Neural crest cell (in vitro differentiated cells): ENCODE data around the gene RABGAP1L. TPM values are rescaled to one million over a fixed set of nuclear protein-coding genes. Genes with fewer than 3 reads are reported as not detected.

Experiments
- DNase-seq: peaks from one replicate; pipeline ENCODE4 v3.0.0; 2021; ENCODE audit warnings: low read depth, mixed read lengths, low spot score
- H3K27ac Mint-ChIP-seq: one replicate; pipeline ENCODE4 v1.8.0; 2021; ENCODE audit warnings: mild to moderate bottlenecking, mixed read lengths; ENCODE audit not compliant: unreplicated experiment
- H3K27me3 Mint-ChIP-seq: 2 replicates; pipeline ENCODE4 v1.8.0; 2021; ENCODE audit warnings: low read depth, mild to moderate bottlenecking, mixed read lengths
- H3K36me3 Mint-ChIP-seq: 2 replicates; pipeline ENCODE4 v1.8.0; 2021; ENCODE audit warnings: low read depth, mild to moderate bottlenecking, mixed read lengths
- H3K4me1 Mint-ChIP-seq: 2 replicates; pipeline ENCODE4 v1.8.0; 2021; ENCODE audit warnings: mixed read lengths
- H3K4me3 Mint-ChIP-seq: one replicate; pipeline ENCODE4 v1.8.0; 2021; ENCODE audit warnings: mild to moderate bottlenecking, mixed read lengths
- H3K9me3 Mint-ChIP-seq: 2 replicates; pipeline ENCODE4 v1.8.0; 2021; ENCODE audit warnings: mixed read lengths
- CTCF ChIP-seq: fragments of 200-600 bp; sonication (generic); conservative IDR thresholded peaks from 2 replicates; pipeline ENCODE4 v1.5.0; 2021; ENCODE audit warnings: antibody characterized with exemption, mild to moderate bottlenecking
- total RNA-seq: library from RNA; stranded (reverse); gene quantifications from 2 replicates; pipeline ENCODE4 v1.2.1, GENCODE V29; 2021

RABGAP1L gene
- total RNA-seq, 1 donor from 2014 or later: 25.6 TPM

GRCh38 chr1:174966008-174966572 lies 806.8 kb downstream of the RABGAP1L start:
- no peaks in the 10 kb centered on the region for H3K9me3 Mint-ChIP-seq
- H3K27ac Mint-ChIP-seq: no peak overlapping the region
- H3K36me3 Mint-ChIP-seq: no peaks in the 10 kb centered on the region
- peaks cover 8% of the 10 kb centered on the region for H3K4me1 Mint-ChIP-seq
- DNase-seq: no peak
- no peak for TF ChIP-seq CTCF
- H3K27me3 Mint-ChIP-seq: no peaks in the 10 kb centered on the region
- H3K4me3 Mint-ChIP-seq: no peak overlapping the region

GRCh38 chr1:174967845-174968705 lies 808.8 kb downstream of the RABGAP1L start:
- Mint-ChIP-seq H3K9me3 (no peaks in the 10 kb centered on the region), H3K36me3 (no peaks in the 10 kb centered on the region), H3K27me3 (no peaks in the 10 kb centered on the region), H3K4me1 (peaks cover 8% of the 10 kb centered on the region), H3K27ac (no peak overlapping the region), H3K4me3 (no peak overlapping the region)
- TF ChIP-seq CTCF: no peak
- DNase-seq: no peak

- TF ChIP-seq CTCF: no peak
- Mint-ChIP-seq H3K4me1 (peaks cover 8% of the 10 kb centered on the region), H3K27ac (no peak overlapping the region), H3K27me3 (no peaks in the 10 kb centered on the region), H3K9me3 (no peaks in the 10 kb centered on the region), H3K4me3 (no peak overlapping the region), H3K36me3 (no peaks in the 10 kb centered on the region)
- DNase-seq: no peak
Measured at GRCh38 chr1:174968750-174969244, 809.5 kb downstream of the RABGAP1L start.

GRCh38 chr1:174969977-174970376 lies 810.7 kb downstream of the RABGAP1L start:
- no peak overlapping the region for H3K4me3 Mint-ChIP-seq
- H3K36me3 Mint-ChIP-seq: no peaks in the 10 kb centered on the region
- H3K27me3 Mint-ChIP-seq: no peaks in the 10 kb centered on the region
- H3K9me3 Mint-ChIP-seq: no peaks in the 10 kb centered on the region
- peaks cover 8% of the 10 kb centered on the region for H3K4me1 Mint-ChIP-seq
- no peak for TF ChIP-seq CTCF
- no peak for DNase-seq
- no peak overlapping the region for H3K27ac Mint-ChIP-seq

- Mint-ChIP-seq H3K36me3 (no peaks in the 10 kb centered on the region), H3K4me3 (no peak overlapping the region), H3K27me3 (no peaks in the 10 kb centered on the region), H3K4me1 (peaks cover 8% of the 10 kb centered on the region), H3K27ac (peak overlapping the region; percentile 43), H3K9me3 (no peaks in the 10 kb centered on the region)
- TF ChIP-seq CTCF: no peak
- DNase-seq: no peak
Measured at GRCh38 chr1:174971466-174971865, 812.1 kb downstream of the RABGAP1L start.
